ENCODE measurements around the gene ZNF84. TPM values are rescaled to one million over a fixed set of nuclear protein-coding genes. Genes with fewer than 3 reads are reported as not detected.

ZNF84 gene
- total and polyA plus RNA-seq, 2 experiments from 2014 or later = 21.1 to 46.6 TPM

GRCh38 chr12:133038118-133038709 is 905 bp downstream of the ZNF84 start:
- peak overlapping the region; percentile 88 for H3K27ac Mint-ChIP-seq
- Histone ChIP-seq H3K4me3 (peak overlapping the region; percentile 68), H2AFZ (peak overlapping the region; percentile 8; the same call in 1 of the 2 replicates), H3K79me2 (replicated peaks; ENCODE audit: insufficient read depth) (peaks cover 54% of the 10 kb centered on the region), H3K27me3 (ENCODE audit: insufficient read depth) (no peaks in the 10 kb centered on the region), H3K36me3 (ENCODE audit: insufficient read depth) (peaks cover 18% of the 10 kb centered on the region), H3F3A (replicated peaks; ENCODE audit: low read depth) (no peaks in the 10 kb centered on the region), H3K4me1 (ENCODE audit: insufficient read depth) (peaks cover 4% of the 10 kb centered on the region; the same call in 1 of the 2 replicates), H4K20me1 (replicated peaks; ENCODE audit: insufficient read depth) (no peaks in the 10 kb centered on the region), H3K4me2 (peak overlapping the region; percentile 79), H3K9me2 (ENCODE audit: insufficient read depth) (0 out of 2 replicates have a peak, but pooled peaks cover 4% of the 10 kb centered on the region), H3K27ac (ENCODE audit: low read depth) (0 out of 2 replicates have a peak overlapping the region, but pooled peaks have one; percentile 90)
- ATAC-seq (no peak), DNase-seq (ENCODE audit: low spot score) (no peak)
- peaks cover 3% of the 10 kb centered on the region; the same call in 1 of the 3 replicates for H3K4me1 Mint-ChIP-seq
- H3K27me3 Mint-ChIP-seq (ENCODE audit: insufficient read depth, low read depth, poor library complexity) = peaks cover 6% of the 10 kb centered on the region
- peak overlapping the region; percentile 94 for H3K4me3 Mint-ChIP-seq
- TF ChIP-seq CREB1 (CRISPR knock-in tag; IDR thresholded peaks at IDR 0.05; ENCODE audit: low read depth) (no peak), POLR2AphosphoS5 (IDR thresholded peaks at IDR 0.05; ENCODE audit: low read depth) (no peak), EZH2 (IDR thresholded peaks at IDR 0.05; ENCODE audit: low read depth, unreplicated experiment) (no peak), CTCF (conservative IDR thresholded peaks at IDR 0.05; ENCODE audit: low read depth in 2 of 2) (no peak), NANOG (IDR thresholded peaks at IDR 0.05; ENCODE audit: borderline replicate concordance) (no peak), ZNF462 (CRISPR knock-in tag; IDR thresholded peaks at IDR 0.05) (no peak), ZNF114 (CRISPR knock-in tag; IDR thresholded peaks at IDR 0.05) (no peak), ETS1 (IDR thresholded peaks at IDR 0.05) (no peak), REST (IDR thresholded peaks at IDR 0.05; ENCODE audit: unreplicated experiment) (no peak), STAT1 (IDR thresholded peaks at IDR 0.05; ENCODE audit: unreplicated experiment) (no peak), JUNB (IDR thresholded peaks at IDR 0.05; ENCODE audit: unreplicated experiment) (no peak), ZNF331 (CRISPR knock-in tag; IDR thresholded peaks at IDR 0.05; ENCODE audit: low read depth) (no peak)
- H3K9me3 Mint-ChIP-seq = peaks cover 84% of the 10 kb centered on the region
- H3K36me3 Mint-ChIP-seq (ENCODE audit: low read depth) = peaks cover 59% of the 10 kb centered on the region

Measured in GM23338 (cell line).